Mesothelial cell of epicardium (in vitro differentiated cells): Measurements from ENCODE around the gene MT1M. TPM values are rescaled to one million over a fixed set of nuclear protein-coding genes. Genes with fewer than 3 reads are reported as not detected.

Experiments
- DNase-seq, 2 experiments: peaks; one replicate each; pipeline ENCODE4 v3.0.0; 2021; ENCODE audit warnings: low spot score in 2 of 2; ENCODE audit not compliant: unreplicated experiment in 2 of 2
- H3K27ac Mint-ChIP-seq: 2 replicates; pipeline ENCODE4 v1.8.0; 2021; ENCODE audit warnings: mixed read lengths
- H3K27me3 Mint-ChIP-seq: 2 replicates; pipeline ENCODE4 v1.8.0; 2021; ENCODE audit warnings: low read depth, mixed read lengths
- H3K36me3 Mint-ChIP-seq: 2 replicates; pipeline ENCODE4 v1.8.0; 2021; ENCODE audit warnings: mixed read lengths
- H3K4me1 Mint-ChIP-seq: 2 replicates; pipeline ENCODE4 v1.8.0; 2021; ENCODE audit warnings: mixed read lengths
- H3K4me3 Mint-ChIP-seq: 2 replicates; pipeline ENCODE4 v1.8.0; 2021; ENCODE audit warnings: mild to moderate bottlenecking, moderate library complexity, mixed read lengths
- H3K9me3 Mint-ChIP-seq: 2 replicates; pipeline ENCODE4 v1.8.0; 2021; ENCODE audit warnings: mixed read lengths
- total RNA-seq: library from RNA; stranded (reverse); gene quantifications from 3 replicates; pipeline ENCODE4 v1.2.1, GENCODE V29; 2021
- TF ChIP-seq, protein P1 (sequence below): fragments of 200-600 bp; sonication (generic); IDR thresholded peaks from one replicate; pipeline ENCODE4 v1.5.0; 2021; ENCODE audit warnings: antibody characterized with exemption; ENCODE audit not compliant: unreplicated experiment

The MT1M gene
- total RNA-seq, 1 donor from 2014 or later: not detected

- no peaks in the 10 kb centered on the region for H3K9me3 Mint-ChIP-seq
- H3K4me1 Mint-ChIP-seq: peaks cover 15% of the 10 kb centered on the region
- DNase-seq: no peak
- TF ChIP-seq, protein P1, sequence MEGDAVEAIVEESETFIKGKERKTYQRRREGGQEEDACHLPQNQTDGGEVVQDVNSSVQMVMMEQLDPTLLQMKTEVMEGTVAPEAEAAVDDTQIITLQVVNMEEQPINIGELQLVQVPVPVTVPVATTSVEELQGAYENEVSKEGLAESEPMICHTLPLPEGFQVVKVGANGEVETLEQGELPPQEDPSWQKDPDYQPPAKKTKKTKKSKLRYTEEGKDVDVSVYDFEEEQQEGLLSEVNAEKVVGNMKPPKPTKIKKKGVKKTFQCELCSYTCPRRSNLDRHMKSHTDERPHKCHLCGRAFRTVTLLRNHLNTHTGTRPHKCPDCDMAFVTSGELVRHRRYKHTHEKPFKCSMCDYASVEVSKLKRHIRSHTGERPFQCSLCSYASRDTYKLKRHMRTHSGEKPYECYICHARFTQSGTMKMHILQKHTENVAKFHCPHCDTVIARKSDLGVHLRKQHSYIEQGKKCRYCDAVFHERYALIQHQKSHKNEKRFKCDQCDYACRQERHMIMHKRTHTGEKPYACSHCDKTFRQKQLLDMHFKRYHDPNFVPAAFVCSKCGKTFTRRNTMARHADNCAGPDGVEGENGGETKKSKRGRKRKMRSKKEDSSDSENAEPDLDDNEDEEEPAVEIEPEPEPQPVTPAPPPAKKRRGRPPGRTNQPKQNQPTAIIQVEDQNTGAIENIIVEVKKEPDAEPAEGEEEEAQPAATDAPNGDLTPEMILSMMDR: no peak
- H3K4me3 Mint-ChIP-seq: no peak overlapping the region
- H3K36me3 Mint-ChIP-seq: no peaks in the 10 kb centered on the region
- H3K27me3 Mint-ChIP-seq: peaks cover 81% of the 10 kb centered on the region
- no peak overlapping the region for H3K27ac Mint-ChIP-seq
Observed at GRCh38 chr16:56626685-56627084, 5.8 kb upstream of the MT1M start.

- TF ChIP-seq, protein P1: no peak
- Mint-ChIP-seq H3K27ac (no peak overlapping the region), H3K27me3 (peaks cover 87% of the 10 kb centered on the region), H3K9me3 (no peaks in the 10 kb centered on the region), H3K36me3 (no peaks in the 10 kb centered on the region), H3K4me3 (no peak overlapping the region), H3K4me1 (peaks cover 19% of the 10 kb centered on the region)
- no peak for DNase-seq
Observed at GRCh38 chr16:56628486-56629350, 3.7 kb upstream of the MT1M start.

DNA sequence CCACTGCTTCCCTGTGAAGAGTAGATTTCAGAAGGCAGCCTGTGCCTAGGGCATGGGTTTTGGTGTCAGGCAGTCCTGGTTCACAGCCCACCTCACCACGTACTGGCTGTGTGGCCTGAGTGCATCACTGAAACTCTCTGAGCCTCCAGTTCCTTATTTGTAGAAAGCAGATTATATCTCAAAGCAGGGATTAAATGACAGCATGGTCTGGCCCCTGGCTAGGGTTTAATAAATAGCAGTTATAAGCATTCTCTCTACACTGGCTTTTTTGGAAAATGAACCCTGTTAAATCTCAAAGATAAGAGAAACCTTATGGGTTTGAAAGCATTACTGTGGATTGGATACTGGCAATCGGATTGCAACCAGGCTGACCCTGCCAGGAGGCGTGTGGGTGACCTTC is 2.9 kb upstream of the MT1M start:
- TF ChIP-seq, protein P1: no peak
- H3K9me3 Mint-ChIP-seq: no peaks in the 10 kb centered on the region

GRCh38 chr16:56630134-56630533 is 2.3 kb upstream of the MT1M start:
- no peak for DNase-seq
- Mint-ChIP-seq H3K27me3 (peaks cover 90% of the 10 kb centered on the region), H3K36me3 (no peaks in the 10 kb centered on the region), H3K27ac (no peak overlapping the region), H3K9me3 (no peaks in the 10 kb centered on the region), H3K4me1 (peaks cover 20% of the 10 kb centered on the region), H3K4me3 (no peak overlapping the region)
- TF ChIP-seq, protein P1: no peak

More for the DNA sequence above, 2.9 kb upstream of the MT1M start:
- Mint-ChIP-seq H3K36me3 (no peaks in the 10 kb centered on the region), H3K27ac (no peak overlapping the region), H3K27me3 (peaks cover 90% of the 10 kb centered on the region), H3K4me1 (peaks cover 19% of the 10 kb centered on the region), H3K4me3 (no peak overlapping the region)
- DNase-seq: no peak

GRCh38 chr16:56631197-56631596 is 1.3 kb upstream of the MT1M start:
- H3K36me3 Mint-ChIP-seq: no peaks in the 10 kb centered on the region
- peaks cover 15% of the 10 kb centered on the region for H3K4me1 Mint-ChIP-seq
- H3K27ac Mint-ChIP-seq: no peak overlapping the region
- H3K4me3 Mint-ChIP-seq: peak overlapping the region; percentile 65
- no peaks in the 10 kb centered on the region for H3K9me3 Mint-ChIP-seq
- TF ChIP-seq, protein P1: no peak
- H3K27me3 Mint-ChIP-seq: peaks cover 90% of the 10 kb centered on the region
- no peak for DNase-seq
